SK-N-SH (cell line): ENCODE results near the gene ARHGAP15.

Experiments used
- CTCF ChIP-seq: fragments of 200-600 bp; sonication (generic); IDR thresholded peaks from 2 replicates; pipeline ENCODE4 v1.6.1; 2017; ENCODE audit warnings: antibody characterized with exemption, mild to moderate bottlenecking, moderate library complexity
- EZH2phosphoT487 ChIP-seq: fragments of 200-600 bp; sonication (generic); IDR thresholded peaks from 2 replicates; pipeline ENCODE4 v1.6.1; 2017; ENCODE audit warnings: low read depth, mixed run types, mild to moderate bottlenecking, antibody characterized with exemption, moderate library complexity, borderline replicate concordance
- GATA2 ChIP-seq: sonication (generic); formaldehyde crosslinking; IDR thresholded peaks from 2 replicates; pipeline ENCODE4 v1.5.0; 2020; ENCODE audit warnings: mild to moderate bottlenecking, missing genetic modification reagents
- NFIC ChIP-seq: IDR thresholded peaks from 2 replicates; pipeline ENCODE4 v1.4.0; 2012; ENCODE audit warnings: borderline replicate concordance
- POLR2AphosphoS5 ChIP-seq: IDR thresholded peaks from 2 replicates; pipeline ENCODE4 v1.6.1; 2012; ENCODE audit warnings: low read depth, low read length
- RAD21 ChIP-seq: IDR thresholded peaks from 2 replicates; pipeline ENCODE4 v1.6.1; 2012; ENCODE audit warnings: mild to moderate bottlenecking, low read length
- RFX5 ChIP-seq: IDR thresholded peaks from 2 replicates; pipeline ENCODE4 v1.6.1; 2012; ENCODE audit warnings: mild to moderate bottlenecking, improper control_type of control experiment, low read length
- SIN3A ChIP-seq: IDR thresholded peaks from 2 replicates; pipeline ENCODE4 v1.6.1; 2012; ENCODE audit warnings: low read depth, mild to moderate bottlenecking, low read length, moderate library complexity, borderline replicate concordance
- SMC3 ChIP-seq: IDR thresholded peaks from 2 replicates; pipeline ENCODE4 v1.6.1; 2012; ENCODE audit warnings: low read depth, low read length, improper control_type of control experiment
- TAF1 ChIP-seq: IDR thresholded peaks from 2 replicates; pipeline ENCODE4 v1.6.1; 2012; ENCODE audit warnings: low read depth, mild to moderate bottlenecking, low read length, moderate library complexity, borderline replicate concordance
- USF1 ChIP-seq: IDR thresholded peaks from 2 replicates; pipeline ENCODE4 v1.4.0; 2012; ENCODE audit warnings: low read depth, borderline replicate concordance

DNA sequence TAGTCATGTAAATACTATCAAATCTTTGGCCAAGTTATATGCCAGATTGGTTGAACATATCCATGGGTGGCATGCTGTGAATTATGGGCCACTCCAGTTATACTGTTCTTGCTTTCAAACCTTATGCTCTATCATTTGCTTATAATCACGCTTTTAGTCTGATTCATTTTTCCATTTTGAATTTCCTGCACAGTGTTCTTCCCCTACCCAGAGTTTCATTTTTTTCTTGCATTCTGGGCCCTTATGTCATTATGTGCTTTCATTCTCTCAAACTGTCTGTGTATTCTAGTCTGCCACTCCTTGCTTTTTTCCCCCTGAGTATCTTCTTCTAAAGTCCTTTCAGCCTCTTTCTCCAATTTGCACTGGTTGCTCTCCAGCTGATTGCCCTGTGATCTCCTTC, 364.1 kb downstream of the ARHGAP15 start:
- TF ChIP-seq GATA2 (no peak), USF1 (no peak), CTCF (no peak), NFIC (no peak), TAF1 (no peak), SMC3 (no peak), SIN3A (no peak), EZH2phosphoT487 (no peak), POLR2AphosphoS5 (no peak), RFX5 (no peak), RAD21 (no peak)
